GM23338 (cell line): ENCODE results near the gene EPHA10. TPM values are rescaled to one million over a fixed set of nuclear protein-coding genes. Genes with fewer than 3 reads are reported as not detected.
A peak's percentile ranks its signal among the peaks of the same experiment; 100 is the strongest.

Source experiments
- ATAC-seq: fragments of 200-7000 bp; cut with Tn5 transposase; 3 replicates; pipeline ENCODE4 v1.9.1; 2020
- DNase-seq: peaks from one replicate; pipeline ENCODE4 v3.0.0-alpha.2; 2015; ENCODE audit warnings: low spot score
- H2AFZ ChIP-seq: fragments of 200-600 bp; sonication (generic); 2 replicates; pipeline ENCODE4 v1.8.0; 2016; ENCODE audit warnings: antibody characterized with exemption, mild to moderate bottlenecking, moderate library complexity
- H3F3A ChIP-seq: fragments of 200-600 bp; sonication (generic); replicated peaks from 2 replicates; pipeline ENCODE4 v1.8.0; 2017; ENCODE audit warnings: antibody characterized with exemption, mixed run types, low read depth
- H3K27ac ChIP-seq: fragments of 200-600 bp; sonication (generic); 2 replicates; pipeline ENCODE4 v1.6.1; 2016; ENCODE audit warnings: low read depth
- H3K27me3 ChIP-seq: fragments of 200-600 bp; sonication (generic); 2 replicates; pipeline ENCODE4 v1.8.0; 2016; ENCODE audit warnings: mild to moderate bottlenecking, mixed run types, moderate library complexity; ENCODE audit not compliant: insufficient read depth
- H3K36me3 ChIP-seq: fragments of 200-600 bp; sonication (generic); 2 replicates; pipeline ENCODE4 v1.8.0; 2016; ENCODE audit warnings: mild to moderate bottlenecking; ENCODE audit not compliant: insufficient read depth
- H3K4me1 ChIP-seq: fragments of 200-600 bp; sonication (generic); 2 replicates; pipeline ENCODE4 v1.8.0; 2016; ENCODE audit warnings: mild to moderate bottlenecking, moderate library complexity; ENCODE audit not compliant: insufficient read depth
- H3K4me2 ChIP-seq: fragments of 200-600 bp; sonication (generic); 2 replicates; pipeline ENCODE4 v1.7.1; 2017; ENCODE audit warnings: mixed run types
- H3K4me3 ChIP-seq: fragments of 200-600 bp; sonication (generic); 2 replicates; pipeline ENCODE4 v1.6.1; 2016; ENCODE audit warnings: mixed run types
- H3K79me2 ChIP-seq: fragments of 200-600 bp; sonication (generic); replicated peaks from 2 replicates; pipeline ENCODE4 v1.8.0; 2017; ENCODE audit warnings: mild to moderate bottlenecking; ENCODE audit not compliant: insufficient read depth
- H3K9me2 ChIP-seq: fragments of 200-600 bp; sonication (generic); 2 replicates; pipeline ENCODE4 v1.8.0; 2017; ENCODE audit not compliant: insufficient read depth
- H4K20me1 ChIP-seq: fragments of 200-600 bp; sonication (generic); replicated peaks from 2 replicates; pipeline ENCODE4 v1.8.0; 2017; ENCODE audit warnings: mild to moderate bottlenecking; ENCODE audit not compliant: insufficient read depth
- H3K27ac Mint-ChIP-seq: 2 replicates; pipeline ENCODE4 v1.8.0; 2020; ENCODE audit warnings: inconsistent platforms, mild to moderate bottlenecking, moderate library complexity, mixed read lengths
- H3K27me3 Mint-ChIP-seq: 3 replicates; pipeline ENCODE4 v1.8.0; 2022; ENCODE audit warnings: low read depth, mild to moderate bottlenecking, moderate library complexity, mixed read lengths, inconsistent platforms; ENCODE audit not compliant: insufficient read depth, poor library complexity
- H3K36me3 Mint-ChIP-seq: 3 replicates; pipeline ENCODE4 v1.8.0; 2021; ENCODE audit warnings: low read depth, mild to moderate bottlenecking, inconsistent platforms, moderate library complexity, mixed read lengths
- H3K4me1 Mint-ChIP-seq: 3 replicates; pipeline ENCODE4 v1.8.0; 2020; ENCODE audit warnings: mild to moderate bottlenecking, inconsistent platforms, mixed read lengths
- H3K4me3 Mint-ChIP-seq: 3 replicates; pipeline ENCODE4 v1.8.0; 2021; ENCODE audit warnings: moderate library complexity, mild to moderate bottlenecking, inconsistent platforms, mixed read lengths
- H3K9me3 Mint-ChIP-seq: 3 replicates; pipeline ENCODE4 v1.8.0; 2020; ENCODE audit warnings: moderate library complexity, mild to moderate bottlenecking, inconsistent platforms, mixed read lengths
- CREB1 ChIP-seq: fragments of 250-450 bp; sonication (Bioruptor Pico); IDR thresholded peaks from 2 replicates; pipeline ENCODE4 v1.5.0; 2020; ENCODE audit warnings: low read depth, mild to moderate bottlenecking, moderate library complexity
- ETS1 ChIP-seq: IDR thresholded peaks from 2 replicates; pipeline ENCODE4 v1.6.1; 2016; ENCODE audit warnings: antibody characterized with exemption
- EZH2 ChIP-seq: fragments of 200-600 bp; sonication (generic); IDR thresholded peaks from one replicate; pipeline ENCODE4 v1.8.0; 2017; ENCODE audit warnings: antibody characterized with exemption, mild to moderate bottlenecking, low read depth; ENCODE audit not compliant: unreplicated experiment
- EZH2phosphoT487 ChIP-seq: fragments of 200-600 bp; sonication (generic); IDR thresholded peaks from one replicate; pipeline ENCODE4 v1.8.1; 2018; ENCODE audit warnings: antibody characterized with exemption; ENCODE audit not compliant: unreplicated experiment
- JUNB ChIP-seq: IDR thresholded peaks from one replicate; pipeline ENCODE4 v1.6.1; 2016; ENCODE audit warnings: antibody characterized with exemption; ENCODE audit not compliant: unreplicated experiment
- NANOG ChIP-seq: IDR thresholded peaks from 2 replicates; pipeline ENCODE4 v1.6.1; 2016; ENCODE audit warnings: antibody characterized with exemption, borderline replicate concordance
- POLR2AphosphoS5 ChIP-seq: IDR thresholded peaks from 2 replicates; pipeline ENCODE4 v1.6.1; 2016; ENCODE audit warnings: antibody characterized with exemption, low read depth
- STAT1 ChIP-seq: IDR thresholded peaks from one replicate; pipeline ENCODE4 v1.6.1; 2016; ENCODE audit warnings: antibody characterized with exemption; ENCODE audit not compliant: unreplicated experiment
- ZNF114 ChIP-seq: fragments of 250-450 bp; sonication (Bioruptor Pico); IDR thresholded peaks from 2 replicates; pipeline ENCODE4 v1.5.0; 2020; ENCODE audit warnings: mild to moderate bottlenecking, moderate library complexity
- ZNF331 ChIP-seq: fragments of 250-450 bp; sonication (Bioruptor Pico); IDR thresholded peaks from 2 replicates; pipeline ENCODE4 v1.5.0; 2020; ENCODE audit warnings: low read depth, mild to moderate bottlenecking, moderate library complexity
- polyA plus RNA-seq: library from polyadenylated mRNA; unstranded; fragments of >200 nt; fragmentation: Nextera tagmentation; extraction: Ambion mirVana; gene quantifications from 2 replicates; pipeline ENCODE4 v1.2.1, GENCODE V29; 2016
- total RNA-seq: library from RNA; depleted of rRNA; stranded (reverse); fragments of >200 nt; shearing (Covaris generic); gene quantifications from 2 replicates; pipeline ENCODE4 v1.2.3, GENCODE V29; 2014
- TF ChIP-seq, protein P1 (sequence below): IDR thresholded peaks from one replicate; pipeline ENCODE4 v1.6.1; 2018; ENCODE audit warnings: antibody characterized with exemption; ENCODE audit not compliant: unreplicated experiment
- TF ChIP-seq, protein P2 (sequence below): fragments of 250-450 bp; sonication (Bioruptor Pico); IDR thresholded peaks from 2 replicates; pipeline ENCODE4 v1.5.0; 2020; ENCODE audit warnings: mild to moderate bottlenecking, moderate library complexity

Gene EPHA10
- total and polyA plus RNA-seq, 2 experiments from 2014 or later = 0.76 to 2.4 TPM

DNA sequence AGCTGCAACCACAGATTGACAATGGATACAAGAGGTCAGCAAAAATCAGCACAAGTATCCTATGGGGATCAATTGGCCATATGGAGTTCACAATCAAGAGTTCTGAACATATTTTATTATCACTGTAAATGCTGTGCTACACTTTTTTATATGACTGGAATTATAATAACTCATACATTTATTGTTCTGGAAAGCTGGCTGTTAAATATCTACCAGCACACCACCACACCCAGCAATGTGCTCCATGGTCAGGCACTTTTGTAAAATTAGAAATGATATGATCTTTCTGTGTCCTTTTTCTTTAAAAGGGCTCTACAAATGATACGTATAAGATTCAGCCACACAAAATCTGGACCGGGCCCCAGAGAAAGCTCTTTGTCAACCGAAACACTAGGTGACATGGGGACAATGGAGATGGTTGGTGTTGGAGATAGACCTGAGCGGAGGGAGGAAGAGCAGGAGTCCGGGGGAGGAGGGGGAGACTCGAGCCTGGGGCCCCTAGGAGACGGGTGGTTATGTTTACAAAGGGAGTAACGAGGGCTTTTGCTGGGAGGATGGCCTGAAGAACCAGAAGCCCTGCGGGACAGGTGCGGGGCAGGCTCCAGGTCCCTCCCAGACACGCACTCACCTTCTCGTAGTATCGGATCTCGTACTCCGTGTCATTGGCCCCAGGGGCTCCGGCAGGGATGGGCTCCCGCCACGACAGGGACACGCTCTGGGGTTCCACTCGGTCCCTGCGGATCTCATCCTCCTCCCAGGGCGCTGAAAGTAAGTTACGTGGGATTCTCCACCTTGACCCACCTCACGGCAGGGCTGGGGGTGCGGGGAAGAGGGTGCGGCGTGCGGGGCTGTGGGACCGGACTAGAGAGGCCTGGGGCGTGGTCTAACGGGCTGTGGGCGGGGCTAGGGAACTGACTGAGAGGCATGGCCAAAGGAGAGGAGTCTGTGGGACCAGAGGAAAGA, 30.0 kb downstream of the EPHA10 start:
- Mint-ChIP-seq H3K9me3 (no peaks in the 10 kb centered on the region; the same call in 2 of the 3 replicates), H3K4me3 (peak overlapping the region; percentile 80), H3K27me3 (peaks cover 10% of the 10 kb centered on the region), H3K27ac (no peak overlapping the region), H3K4me1 (peaks cover 3% of the 10 kb centered on the region; the same call in 2 of the 3 replicates), H3K36me3 (no peaks in the 10 kb centered on the region)
- peak overlapping the region; percentile 87 for H3K4me2 ChIP-seq
- 0 out of 2 replicates have a peak, but pooled peaks cover 2% of the 10 kb centered on the region for H4K20me1 ChIP-seq
- H3K36me3 ChIP-seq = no peaks in the 10 kb centered on the region
- TF ChIP-seq EZH2phosphoT487 (no peak), ZNF114 (CRISPR knock-in tag) (no peak), JUNB (no peak), CREB1 (no peak), STAT1 (no peak), POLR2AphosphoS5 (no peak), NANOG (no peak), EZH2 (no peak), ZNF331 (no peak), ETS1 (no peak)
- TF ChIP-seq, protein P1, sequence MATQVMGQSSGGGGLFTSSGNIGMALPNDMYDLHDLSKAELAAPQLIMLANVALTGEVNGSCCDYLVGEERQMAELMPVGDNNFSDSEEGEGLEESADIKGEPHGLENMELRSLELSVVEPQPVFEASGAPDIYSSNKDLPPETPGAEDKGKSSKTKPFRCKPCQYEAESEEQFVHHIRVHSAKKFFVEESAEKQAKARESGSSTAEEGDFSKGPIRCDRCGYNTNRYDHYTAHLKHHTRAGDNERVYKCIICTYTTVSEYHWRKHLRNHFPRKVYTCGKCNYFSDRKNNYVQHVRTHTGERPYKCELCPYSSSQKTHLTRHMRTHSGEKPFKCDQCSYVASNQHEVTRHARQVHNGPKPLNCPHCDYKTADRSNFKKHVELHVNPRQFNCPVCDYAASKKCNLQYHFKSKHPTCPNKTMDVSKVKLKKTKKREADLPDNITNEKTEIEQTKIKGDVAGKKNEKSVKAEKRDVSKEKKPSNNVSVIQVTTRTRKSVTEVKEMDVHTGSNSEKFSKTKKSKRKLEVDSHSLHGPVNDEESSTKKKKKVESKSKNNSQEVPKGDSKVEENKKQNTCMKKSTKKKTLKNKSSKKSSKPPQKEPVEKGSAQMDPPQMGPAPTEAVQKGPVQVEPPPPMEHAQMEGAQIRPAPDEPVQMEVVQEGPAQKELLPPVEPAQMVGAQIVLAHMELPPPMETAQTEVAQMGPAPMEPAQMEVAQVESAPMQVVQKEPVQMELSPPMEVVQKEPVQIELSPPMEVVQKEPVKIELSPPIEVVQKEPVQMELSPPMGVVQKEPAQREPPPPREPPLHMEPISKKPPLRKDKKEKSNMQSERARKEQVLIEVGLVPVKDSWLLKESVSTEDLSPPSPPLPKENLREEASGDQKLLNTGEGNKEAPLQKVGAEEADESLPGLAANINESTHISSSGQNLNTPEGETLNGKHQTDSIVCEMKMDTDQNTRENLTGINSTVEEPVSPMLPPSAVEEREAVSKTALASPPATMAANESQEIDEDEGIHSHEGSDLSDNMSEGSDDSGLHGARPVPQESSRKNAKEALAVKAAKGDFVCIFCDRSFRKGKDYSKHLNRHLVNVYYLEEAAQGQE = no peak
- TF ChIP-seq, protein P2, sequence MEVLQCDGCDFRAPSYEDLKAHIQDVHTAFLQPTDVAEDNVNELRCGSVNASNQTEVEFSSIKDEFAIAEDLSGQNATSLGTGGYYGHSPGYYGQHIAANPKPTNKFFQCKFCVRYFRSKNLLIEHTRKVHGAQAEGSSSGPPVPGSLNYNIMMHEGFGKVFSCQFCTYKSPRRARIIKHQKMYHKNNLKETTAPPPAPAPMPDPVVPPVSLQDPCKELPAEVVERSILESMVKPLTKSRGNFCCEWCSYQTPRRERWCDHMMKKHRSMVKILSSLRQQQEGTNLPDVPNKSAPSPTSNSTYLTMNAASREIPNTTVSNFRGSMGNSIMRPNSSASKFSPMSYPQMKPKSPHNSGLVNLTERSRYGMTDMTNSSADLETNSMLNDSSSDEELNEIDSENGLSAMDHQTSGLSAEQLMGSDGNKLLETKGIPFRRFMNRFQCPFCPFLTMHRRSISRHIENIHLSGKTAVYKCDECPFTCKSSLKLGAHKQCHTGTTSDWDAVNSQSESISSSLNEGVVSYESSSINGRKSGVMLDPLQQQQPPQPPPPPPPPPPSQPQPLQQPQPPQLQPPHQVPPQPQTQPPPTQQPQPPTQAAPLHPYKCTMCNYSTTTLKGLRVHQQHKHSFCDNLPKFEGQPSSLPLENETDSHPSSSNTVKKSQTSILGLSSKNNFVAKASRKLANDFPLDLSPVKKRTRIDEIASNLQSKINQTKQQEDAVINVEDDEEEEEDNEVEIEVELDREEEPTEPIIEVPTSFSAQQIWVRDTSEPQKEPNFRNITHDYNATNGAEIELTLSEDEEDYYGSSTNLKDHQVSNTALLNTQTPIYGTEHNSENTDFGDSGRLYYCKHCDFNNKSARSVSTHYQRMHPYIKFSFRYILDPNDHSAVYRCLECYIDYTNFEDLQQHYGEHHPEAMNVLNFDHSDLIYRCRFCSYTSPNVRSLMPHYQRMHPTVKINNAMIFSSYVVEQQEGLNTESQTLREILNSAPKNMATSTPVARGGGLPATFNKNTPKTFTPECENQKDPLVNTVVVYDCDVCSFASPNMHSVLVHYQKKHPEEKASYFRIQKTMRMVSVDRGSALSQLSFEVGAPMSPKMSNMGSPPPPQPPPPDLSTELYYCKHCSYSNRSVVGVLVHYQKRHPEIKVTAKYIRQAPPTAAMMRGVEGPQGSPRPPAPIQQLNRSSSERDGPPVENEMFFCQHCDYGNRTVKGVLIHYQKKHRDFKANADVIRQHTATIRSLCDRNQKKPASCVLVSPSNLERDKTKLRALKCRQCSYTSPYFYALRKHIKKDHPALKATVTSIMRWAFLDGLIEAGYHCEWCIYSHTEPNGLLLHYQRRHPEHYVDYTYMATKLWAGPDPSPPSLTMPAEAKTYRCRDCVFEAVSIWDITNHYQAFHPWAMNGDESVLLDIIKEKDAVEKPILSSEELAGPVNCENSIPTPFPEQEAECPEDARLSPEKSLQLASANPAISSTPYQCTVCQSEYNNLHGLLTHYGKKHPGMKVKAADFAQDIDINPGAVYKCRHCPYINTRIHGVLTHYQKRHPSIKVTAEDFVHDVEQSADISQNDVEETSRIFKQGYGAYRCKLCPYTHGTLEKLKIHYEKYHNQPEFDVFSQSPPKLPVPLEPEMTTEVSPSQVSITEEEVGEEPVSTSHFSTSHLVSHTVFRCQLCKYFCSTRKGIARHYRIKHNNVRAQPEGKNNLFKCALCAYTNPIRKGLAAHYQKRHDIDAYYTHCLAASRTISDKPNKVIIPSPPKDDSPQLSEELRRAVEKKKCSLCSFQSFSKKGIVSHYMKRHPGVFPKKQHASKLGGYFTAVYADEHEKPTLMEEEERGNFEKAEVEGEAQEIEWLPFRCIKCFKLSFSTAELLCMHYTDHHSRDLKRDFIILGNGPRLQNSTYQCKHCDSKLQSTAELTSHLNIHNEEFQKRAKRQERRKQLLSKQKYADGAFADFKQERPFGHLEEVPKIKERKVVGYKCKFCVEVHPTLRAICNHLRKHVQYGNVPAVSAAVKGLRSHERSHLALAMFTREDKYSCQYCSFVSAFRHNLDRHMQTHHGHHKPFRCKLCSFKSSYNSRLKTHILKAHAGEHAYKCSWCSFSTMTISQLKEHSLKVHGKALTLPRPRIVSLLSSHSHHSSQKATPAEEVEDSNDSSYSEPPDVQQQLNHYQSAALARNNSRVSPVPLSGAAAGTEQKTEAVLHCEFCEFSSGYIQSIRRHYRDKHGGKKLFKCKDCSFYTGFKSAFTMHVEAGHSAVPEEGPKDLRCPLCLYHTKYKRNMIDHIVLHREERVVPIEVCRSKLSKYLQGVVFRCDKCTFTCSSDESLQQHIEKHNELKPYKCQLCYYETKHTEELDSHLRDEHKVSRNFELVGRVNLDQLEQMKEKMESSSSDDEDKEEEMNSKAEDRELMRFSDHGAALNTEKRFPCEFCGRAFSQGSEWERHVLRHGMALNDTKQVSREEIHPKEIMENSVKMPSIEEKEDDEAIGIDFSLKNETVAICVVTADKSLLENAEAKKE (CRISPR knock-in tag) = no peak
- DNase-seq (peak; percentile 86), ATAC-seq (peak; percentile 98)
- H3K27me3 ChIP-seq = peaks cover 14% of the 10 kb centered on the region
- 0 out of 2 replicates have a peak, but pooled peaks cover 4% of the 10 kb centered on the region for H3K4me1 ChIP-seq
- H3F3A ChIP-seq = no peaks in the 10 kb centered on the region
- no peaks in the 10 kb centered on the region for H3K9me2 ChIP-seq
- H3K79me2 ChIP-seq = no peaks in the 10 kb centered on the region
- peak overlapping the region; percentile 99 for H2AFZ ChIP-seq
- H3K27ac ChIP-seq = no peak overlapping the region
- peak overlapping the region; percentile 94 for H3K4me3 ChIP-seq
